ENCODE results near the gene SLMAP. TPM values are rescaled to one million over a fixed set of nuclear protein-coding genes. Genes with fewer than 3 reads are reported as not detected.
A peak's percentile ranks its signal among the peaks of the same experiment; 100 is the strongest.

SLMAP gene
- total RNA-seq, 1 donor from 2014 or later, result 116 TPM

DNA sequence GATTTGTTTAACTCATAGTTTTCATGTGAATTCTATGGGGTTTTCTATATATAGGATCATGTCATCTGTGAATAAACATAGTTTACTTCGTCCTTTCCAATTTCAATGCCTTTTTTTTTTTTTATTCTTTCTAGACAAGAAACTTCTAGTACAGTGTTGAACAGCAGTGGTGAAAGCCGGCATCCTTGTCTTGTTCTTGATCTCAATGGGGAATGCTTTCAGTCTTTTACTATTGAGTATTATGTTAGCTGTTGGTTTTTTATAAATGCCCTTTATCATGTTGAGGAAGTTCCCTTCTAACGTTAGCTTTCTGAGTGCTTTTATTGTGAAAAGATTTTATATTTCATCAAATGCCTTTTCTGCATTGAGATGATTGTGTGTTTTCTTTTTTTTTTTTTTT is 69.0 kb downstream of the SLMAP start:
- no peaks in the 10 kb centered on the region for H3K36me3 Mint-ChIP-seq (ENCODE audit: low read depth)
- TF ChIP-seq, protein P1, sequence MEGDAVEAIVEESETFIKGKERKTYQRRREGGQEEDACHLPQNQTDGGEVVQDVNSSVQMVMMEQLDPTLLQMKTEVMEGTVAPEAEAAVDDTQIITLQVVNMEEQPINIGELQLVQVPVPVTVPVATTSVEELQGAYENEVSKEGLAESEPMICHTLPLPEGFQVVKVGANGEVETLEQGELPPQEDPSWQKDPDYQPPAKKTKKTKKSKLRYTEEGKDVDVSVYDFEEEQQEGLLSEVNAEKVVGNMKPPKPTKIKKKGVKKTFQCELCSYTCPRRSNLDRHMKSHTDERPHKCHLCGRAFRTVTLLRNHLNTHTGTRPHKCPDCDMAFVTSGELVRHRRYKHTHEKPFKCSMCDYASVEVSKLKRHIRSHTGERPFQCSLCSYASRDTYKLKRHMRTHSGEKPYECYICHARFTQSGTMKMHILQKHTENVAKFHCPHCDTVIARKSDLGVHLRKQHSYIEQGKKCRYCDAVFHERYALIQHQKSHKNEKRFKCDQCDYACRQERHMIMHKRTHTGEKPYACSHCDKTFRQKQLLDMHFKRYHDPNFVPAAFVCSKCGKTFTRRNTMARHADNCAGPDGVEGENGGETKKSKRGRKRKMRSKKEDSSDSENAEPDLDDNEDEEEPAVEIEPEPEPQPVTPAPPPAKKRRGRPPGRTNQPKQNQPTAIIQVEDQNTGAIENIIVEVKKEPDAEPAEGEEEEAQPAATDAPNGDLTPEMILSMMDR (IDR thresholded peaks at IDR 0.05), result no peak
- H3K4me3 Mint-ChIP-seq (ENCODE audit: unreplicated experiment), result no peak overlapping the region
- no peaks in the 10 kb centered on the region for H3K27me3 Mint-ChIP-seq (ENCODE audit: low read depth)
- DNase-seq (ENCODE audit: low spot score), result no peak
- peaks cover 60% of the 10 kb centered on the region for H3K4me1 Mint-ChIP-seq (ENCODE audit: low read depth)
- H3K27ac Mint-ChIP-seq (ENCODE audit: unreplicated experiment), result no peak overlapping the region
- H3K9me3 Mint-ChIP-seq (ENCODE audit: low read depth), result no peaks in the 10 kb centered on the region

DNA sequence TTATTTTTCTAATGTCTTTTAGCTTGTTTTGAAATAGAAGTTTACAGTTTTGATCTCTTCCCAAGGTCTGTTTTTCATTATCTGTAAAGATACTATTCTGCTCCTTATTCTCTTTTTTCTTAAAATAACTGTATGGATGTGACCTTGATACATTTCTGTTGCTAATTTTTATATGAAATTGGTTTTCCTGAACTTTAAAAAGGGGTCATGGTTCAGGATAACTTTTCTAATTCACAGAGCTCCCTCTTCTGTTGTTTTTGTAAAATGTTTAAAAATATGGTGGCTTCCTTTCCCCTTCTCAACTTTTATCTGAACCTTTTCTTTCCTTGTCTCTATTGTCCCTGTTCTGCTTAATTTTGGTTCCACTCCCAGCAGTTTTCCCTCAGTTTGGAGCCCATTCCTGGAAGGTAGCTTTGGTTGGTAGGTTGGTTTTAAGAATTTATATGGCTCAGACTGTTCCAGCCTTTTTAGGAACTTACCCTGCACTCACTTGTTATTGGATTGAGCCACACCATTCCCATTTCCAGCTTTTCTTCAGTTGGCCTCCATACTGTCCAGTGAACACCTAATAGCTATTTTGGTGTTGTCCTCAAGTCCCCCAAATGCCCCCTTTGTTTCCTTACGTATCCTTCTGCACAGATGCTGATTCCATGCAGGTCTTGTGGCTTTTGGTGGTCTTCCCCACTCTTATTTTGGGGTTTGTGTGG is 70.3 kb downstream of the SLMAP start:
- TF ChIP-seq, protein P1 (IDR thresholded peaks at IDR 0.05), result peak; percentile 76
- H3K36me3 Mint-ChIP-seq (ENCODE audit: low read depth), result no peaks in the 10 kb centered on the region
- H3K4me3 Mint-ChIP-seq (ENCODE audit: unreplicated experiment), result no peak overlapping the region
- peaks cover 58% of the 10 kb centered on the region for H3K4me1 Mint-ChIP-seq (ENCODE audit: low read depth)
- no peak for DNase-seq (ENCODE audit: low spot score)
- H3K27me3 Mint-ChIP-seq (ENCODE audit: low read depth), result no peaks in the 10 kb centered on the region
- peak overlapping the region; percentile 42 for H3K27ac Mint-ChIP-seq (ENCODE audit: unreplicated experiment)
- H3K9me3 Mint-ChIP-seq (ENCODE audit: low read depth), result no peaks in the 10 kb centered on the region

DNA sequence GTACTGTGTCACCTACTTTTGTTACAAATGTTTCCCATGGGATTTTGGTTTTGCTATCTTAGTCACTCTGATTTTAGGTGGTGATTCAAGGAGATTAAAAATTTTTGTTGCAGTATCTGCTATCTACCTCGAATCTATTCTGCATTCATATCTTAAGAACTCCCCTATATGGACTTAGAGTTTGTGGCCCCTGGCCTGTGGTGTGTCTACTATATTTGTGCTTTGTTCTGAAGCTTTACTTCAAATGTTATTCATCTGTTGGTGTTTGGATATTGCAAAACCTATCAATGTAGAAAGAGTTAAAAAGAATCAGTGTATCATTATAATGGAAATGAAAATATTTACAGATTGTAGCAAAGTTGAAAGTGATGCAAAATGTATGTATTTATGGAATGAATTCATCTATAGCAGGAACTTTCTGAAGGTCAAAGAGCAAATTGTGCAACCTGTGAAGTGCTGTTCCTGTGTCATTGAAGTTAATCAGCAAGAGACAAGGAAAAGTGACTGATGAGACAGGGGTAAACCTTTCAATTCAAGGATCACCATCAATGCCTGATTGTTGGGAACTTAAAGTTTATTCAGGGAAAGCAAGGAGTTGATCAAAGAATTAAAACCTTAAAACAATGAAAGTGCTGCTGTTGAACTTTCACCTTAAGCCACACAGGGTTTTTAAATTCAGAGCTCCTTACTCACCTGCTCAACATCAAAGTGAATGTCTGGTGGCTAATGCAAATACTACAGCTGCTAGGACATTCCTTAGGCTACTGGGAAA is 71.0 kb downstream of the SLMAP start:
- no peak overlapping the region for H3K27ac Mint-ChIP-seq (ENCODE audit: unreplicated experiment)

DNA sequence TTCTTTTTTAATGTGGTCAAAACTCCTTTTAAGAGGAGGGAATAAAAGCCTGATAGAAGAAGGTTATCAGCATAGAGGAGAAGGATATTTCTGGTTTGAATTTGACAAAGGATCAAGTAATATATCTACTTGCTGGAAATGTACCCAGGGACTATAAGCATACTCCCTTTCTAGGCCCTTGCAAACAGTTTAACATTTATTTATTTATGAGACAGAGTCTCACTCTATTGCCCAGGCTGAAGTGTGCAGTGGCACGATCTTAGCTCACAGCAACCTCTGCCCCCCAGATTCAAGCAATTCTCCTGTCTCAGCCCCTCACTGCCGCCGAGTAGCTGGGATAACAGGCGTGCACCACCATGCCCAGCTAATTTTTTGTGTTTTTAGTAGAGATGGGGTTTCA is 71.6 kb downstream of the SLMAP start:
- Mint-ChIP-seq H3K27ac (ENCODE audit: unreplicated experiment) (peak overlapping the region; percentile 41), H3K36me3 (ENCODE audit: low read depth) (peaks cover 4% of the 10 kb centered on the region), H3K4me1 (ENCODE audit: low read depth) (peaks cover 47% of the 10 kb centered on the region), H3K9me3 (ENCODE audit: low read depth) (no peaks in the 10 kb centered on the region), H3K27me3 (ENCODE audit: low read depth) (no peaks in the 10 kb centered on the region), H3K4me3 (ENCODE audit: unreplicated experiment) (no peak overlapping the region)
- DNase-seq (ENCODE audit: low spot score), result no peak
- TF ChIP-seq, protein P1 (IDR thresholded peaks at IDR 0.05), result no peak

More for the DNA sequence above, 71.0 kb downstream of the SLMAP start:
- no peaks in the 10 kb centered on the region for H3K9me3 Mint-ChIP-seq (ENCODE audit: low read depth)
- no peaks in the 10 kb centered on the region for H3K27me3 Mint-ChIP-seq (ENCODE audit: low read depth)
- DNase-seq (ENCODE audit: low spot score), result no peak
- H3K36me3 Mint-ChIP-seq (ENCODE audit: low read depth), result peaks cover 2% of the 10 kb centered on the region
- TF ChIP-seq, protein P1 (IDR thresholded peaks at IDR 0.05), result no peak
- H3K4me3 Mint-ChIP-seq (ENCODE audit: unreplicated experiment), result no peak overlapping the region
- peaks cover 51% of the 10 kb centered on the region for H3K4me1 Mint-ChIP-seq (ENCODE audit: low read depth)

DNA sequence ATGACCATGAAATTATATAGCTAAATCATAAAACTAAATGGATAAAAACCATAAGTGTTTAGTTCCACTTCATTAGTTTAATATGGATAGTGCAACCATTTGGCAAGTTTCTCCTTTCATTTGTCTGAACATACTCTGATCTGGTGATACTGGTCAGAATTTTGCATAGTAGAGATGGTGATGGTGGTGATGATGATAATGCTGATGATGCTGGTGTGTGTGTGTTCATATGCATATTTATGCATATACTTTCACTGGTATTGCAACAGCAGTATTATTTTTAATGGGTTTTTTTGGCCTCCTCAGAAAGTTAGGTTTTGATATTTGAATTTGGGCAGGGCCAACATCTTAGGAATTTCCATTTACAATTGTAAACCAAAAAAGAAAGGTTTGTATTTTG is 76.4 kb downstream of the SLMAP start:
- Mint-ChIP-seq H3K27ac (ENCODE audit: unreplicated experiment) (no peak overlapping the region), H3K9me3 (ENCODE audit: low read depth) (no peaks in the 10 kb centered on the region), H3K4me3 (ENCODE audit: unreplicated experiment) (no peak overlapping the region), H3K36me3 (ENCODE audit: low read depth) (peaks cover 6% of the 10 kb centered on the region), H3K4me1 (ENCODE audit: low read depth) (peaks cover 22% of the 10 kb centered on the region), H3K27me3 (ENCODE audit: low read depth) (no peaks in the 10 kb centered on the region)
- DNase-seq (ENCODE audit: low spot score), result no peak
- TF ChIP-seq, protein P1 (IDR thresholded peaks at IDR 0.05), result no peak

All from chondrocyte (in vitro differentiated cells).